Frontal cortex (tissue), 4 donors: ENCODE results near the gene GAR1. TPM values are rescaled to one million over a fixed set of nuclear protein-coding genes. Genes with fewer than 3 reads are reported as not detected.
A peak's percentile ranks its signal among the peaks of the same experiment; 100 is the strongest.
"Not testable (repeated sequence)": the region's sequence is repeated elsewhere in the genome, so short reads cannot be mapped to it uniquely, and the experiment has no call there.

ENCODE experiments used
- DNase-seq, 2 donors: peaks; one replicate each; pipeline ENCODE4 v3.0.0; 2012; ENCODE audit warnings: low spot score in 2 of 2
- FAIRE-seq: peaks from 2 replicates; lab custom pipeline; 2012; peaks lifted over from hg19 to GRCh38; lab: Jason Lieb, UNC
- total RNA-seq: library from RNA; depleted of rRNA; stranded (reverse); fragments of >200 nt; gene quantifications from one replicate; pipeline ENCODE4 v1.2.3, GENCODE V29; 2014
- donor health status: control.
- donor health status: control.
- donor health status: control.

Gene GAR1
- 3.7 TPM for total RNA-seq

DNA sequence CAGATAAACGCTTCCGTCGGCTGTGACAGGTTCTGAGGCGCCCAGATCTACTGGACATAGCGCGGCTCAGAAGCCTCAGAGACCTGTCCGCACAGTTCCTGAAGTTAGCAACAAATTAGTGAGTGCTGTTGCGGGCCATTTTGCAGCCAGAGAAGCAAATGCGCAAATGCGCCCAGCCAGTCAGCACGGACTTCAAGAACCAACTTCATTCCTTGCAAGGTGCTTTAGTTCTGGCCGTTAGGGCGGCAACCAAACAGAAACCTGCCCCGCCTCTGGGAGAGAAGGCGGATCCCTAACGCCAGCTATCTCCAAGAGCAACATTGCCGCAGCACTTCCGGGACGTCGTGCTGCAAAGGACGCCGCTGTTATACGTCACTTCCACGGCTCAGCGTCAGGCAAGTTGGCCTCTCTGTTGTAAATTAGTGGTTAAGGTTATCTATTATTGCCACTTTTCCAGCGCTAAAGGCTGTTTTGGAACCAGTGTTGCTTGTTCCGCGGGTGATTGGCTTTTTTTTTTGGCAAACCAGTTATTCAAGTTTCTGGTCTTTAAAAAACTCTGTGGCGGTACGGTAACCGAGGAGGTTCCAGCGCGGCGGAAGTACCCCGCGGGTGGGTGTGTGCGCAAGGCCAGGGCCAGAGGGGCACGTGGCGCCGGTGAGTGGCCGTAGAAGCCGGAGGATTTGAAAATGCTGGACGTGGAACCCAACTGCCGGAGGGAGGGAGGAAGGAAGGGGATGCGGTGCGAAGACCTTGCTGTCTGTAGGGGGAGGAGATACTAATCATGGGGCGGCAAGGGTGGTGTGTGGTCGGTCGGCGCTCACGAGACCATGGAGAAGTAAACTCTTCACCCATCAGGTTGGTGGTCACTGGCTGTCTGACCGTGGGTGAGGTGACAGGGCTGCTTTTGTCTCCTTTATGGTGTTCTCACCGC is at the start of gene GAR1:
GAR1 (plus strand) TSS at position 612 of the 931 bp plus-strand sequence. CDS start 403 bp downstream, outside the sequence.
- peak; percentile 74 to 86 for DNase-seq
- FAIRE-seq, result no peak

- DNase-seq, FAIRE-seq: not testable (repeated sequence)
Measured at GRCh38 chr4:109782092-109782491, 33.5 kb upstream of the GAR1 start.

GRCh38 chr4:109786846-109787245 is 28.7 kb upstream of the GAR1 start:
- FAIRE-seq (no peak), DNase-seq (no peak)

DNA sequence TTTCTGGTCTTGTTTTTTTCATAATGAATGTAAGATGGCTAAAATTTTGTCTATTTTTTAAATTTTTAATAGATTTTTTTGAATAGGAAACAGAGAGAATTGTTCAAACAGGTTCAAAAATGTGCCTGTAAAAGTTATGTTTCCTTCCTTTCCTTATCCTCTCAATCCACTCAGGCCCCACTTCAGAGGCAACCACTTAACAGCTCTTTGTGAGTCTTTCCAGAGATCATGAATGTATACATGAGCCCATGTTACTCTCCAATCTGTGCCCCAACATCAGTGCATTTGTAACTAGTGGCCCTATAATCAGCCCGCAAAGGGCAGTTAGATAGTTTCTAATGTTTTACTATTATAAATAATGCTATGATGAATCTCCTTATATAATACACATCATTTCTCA is 27.8 kb upstream of the GAR1 start:
- DNase-seq (no peak), FAIRE-seq (no peak)

- DNase-seq (no peak), FAIRE-seq (no peak)
Measured at GRCh38 chr4:109795059-109795458, 20.5 kb upstream of the GAR1 start.

- FAIRE-seq (no peak), DNase-seq (no peak)
Measured at GRCh38 chr4:109798866-109799265, 16.7 kb upstream of the GAR1 start.

DNA sequence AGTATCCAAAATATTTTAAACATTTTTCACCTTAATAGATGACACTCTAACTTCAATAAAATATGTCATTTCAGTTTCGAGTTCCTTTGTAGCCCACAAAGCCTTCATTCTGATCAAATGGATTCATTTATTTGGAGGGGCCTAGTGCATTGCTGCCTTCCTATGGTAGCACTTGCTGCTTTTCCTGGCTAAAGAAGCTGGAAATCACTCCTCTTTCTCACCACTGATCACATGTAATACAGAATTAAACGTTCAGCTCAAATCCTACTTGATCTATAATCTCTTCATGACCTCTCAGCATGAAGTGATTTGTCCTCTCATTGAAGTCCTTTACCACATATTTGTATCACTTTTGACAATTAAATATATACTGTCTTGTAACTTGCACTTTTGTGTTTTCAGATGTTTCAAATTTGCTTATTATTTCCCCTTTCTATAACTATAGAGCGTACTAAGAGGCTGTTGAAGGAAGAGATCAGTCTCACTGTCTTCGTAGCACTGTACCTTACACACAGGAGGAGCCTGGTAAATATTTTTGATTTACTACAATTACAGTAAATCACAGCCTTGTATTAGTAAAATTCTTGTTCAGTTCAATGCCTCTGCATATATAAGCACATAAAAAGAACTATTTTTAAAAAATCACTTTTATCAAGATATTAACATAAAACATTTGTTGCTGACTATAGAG is 14.3 kb upstream of the GAR1 start:
- FAIRE-seq (no peak), DNase-seq (no peak)

GRCh38 chr4:109801895-109802319 is 13.7 kb upstream of the GAR1 start, which contains the start of gene CFI:
Gene CFI (minus strand): TSS chr4:109801999. CDS start chr4:109801971, 28 bp downstream.
- DNase-seq (peak in 1 of 2 donors; percentile 12), FAIRE-seq (no peak)

DNA sequence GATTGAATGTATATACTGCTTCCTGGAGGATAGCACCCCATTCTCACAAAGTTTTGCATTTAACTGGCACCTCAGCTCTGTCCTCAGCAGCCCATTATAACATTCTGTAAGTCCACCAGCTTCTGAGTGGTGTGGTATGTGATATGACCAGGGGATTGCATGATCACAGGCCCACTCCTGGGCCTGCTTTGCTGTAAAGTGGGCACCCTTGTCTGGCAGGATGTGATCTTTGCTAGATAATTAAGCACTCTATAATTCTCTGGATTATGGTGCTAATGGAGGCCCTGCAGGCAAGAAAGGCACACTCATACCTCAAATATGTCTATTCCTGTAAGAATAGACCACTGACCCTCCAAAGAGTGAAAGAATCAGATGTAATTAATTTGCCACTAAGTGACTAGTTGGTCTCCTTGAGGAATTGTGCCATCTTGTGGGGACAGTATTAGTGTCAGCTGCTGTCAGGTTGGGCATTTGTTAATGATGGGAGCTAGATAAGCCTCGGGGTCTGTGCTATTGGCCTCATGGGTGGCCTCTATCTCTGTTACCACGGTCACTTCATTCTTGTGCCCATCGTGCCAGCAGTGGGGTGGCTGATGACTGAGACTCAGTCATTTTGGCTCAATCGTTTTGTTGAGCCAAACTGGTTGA is 11.5 kb upstream of the GAR1 start:
- DNase-seq (peak in 1 of 2 donors; percentile 10), FAIRE-seq (no peak)

GRCh38 chr4:109809655-109810054 is 5.9 kb upstream of the GAR1 start:
- no peak for FAIRE-seq

DNA sequence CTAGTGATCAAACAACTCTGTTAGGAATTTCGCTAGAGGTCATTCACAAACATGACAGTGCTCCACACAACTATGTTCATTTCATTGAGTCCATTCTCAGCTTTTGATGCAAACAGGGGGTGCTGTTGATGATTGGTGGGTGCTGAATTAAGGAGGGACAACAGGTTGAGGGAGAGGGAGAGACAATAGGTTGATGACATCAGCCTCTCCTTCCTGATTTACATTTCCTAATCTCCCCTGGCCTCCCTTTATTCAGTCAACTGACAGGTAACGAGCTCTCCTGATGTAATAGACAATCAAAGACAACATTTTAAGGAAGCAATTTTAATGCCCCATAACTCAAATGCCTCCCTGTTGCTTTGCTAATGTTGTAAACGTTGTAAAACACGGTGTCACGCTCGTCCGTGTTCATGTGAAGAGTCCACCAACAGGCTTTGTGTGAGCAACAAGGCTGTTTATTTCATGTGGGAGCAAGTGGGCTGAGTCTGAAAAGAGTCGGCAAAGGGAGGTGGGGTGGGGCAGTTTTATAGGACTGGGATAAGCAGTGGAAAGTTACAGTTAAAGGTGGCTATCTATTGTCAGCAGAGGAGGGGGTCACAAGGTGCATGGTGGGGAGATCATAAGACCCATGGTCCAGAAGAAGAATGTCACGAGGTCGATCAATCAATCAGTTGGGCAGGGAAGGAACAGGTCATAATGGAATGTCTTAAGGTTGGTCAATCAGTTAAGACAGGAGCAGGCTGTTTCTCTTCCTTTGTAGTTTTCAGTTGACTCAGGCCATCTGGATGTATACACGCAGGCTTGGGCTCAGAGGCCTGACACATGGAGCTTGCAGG is 4.8 kb upstream of the GAR1 start:
- DNase-seq, result no peak
- FAIRE-seq, result no peak

More at GRCh38 chr4:109809655-109810054, 5.9 kb upstream of the GAR1 start:
- DNase-seq, result no peak

- FAIRE-seq (no peak), DNase-seq (no peak)
Measured at GRCh38 chr4:109811707-109812106, 3.9 kb upstream of the GAR1 start.

DNA sequence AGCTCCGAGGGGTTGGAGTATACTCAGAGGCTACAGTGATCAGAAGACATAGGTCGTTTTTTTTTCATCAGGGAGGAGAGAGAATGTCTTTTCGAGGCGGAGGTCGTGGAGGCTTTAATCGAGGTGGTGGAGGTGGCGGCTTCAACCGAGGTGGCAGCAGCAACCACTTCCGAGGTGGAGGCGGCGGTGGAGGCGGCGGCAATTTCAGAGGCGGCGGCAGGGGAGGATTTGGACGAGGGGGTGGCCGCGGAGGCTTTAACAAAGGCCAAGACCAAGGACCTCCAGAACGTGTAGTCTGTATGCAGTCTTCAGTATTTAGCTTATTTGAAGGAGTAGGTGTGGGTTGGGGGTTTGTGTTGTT is 500 bp downstream of the GAR1 start:
- FAIRE-seq, result no peak
- DNase-seq, result no peak

DNA sequence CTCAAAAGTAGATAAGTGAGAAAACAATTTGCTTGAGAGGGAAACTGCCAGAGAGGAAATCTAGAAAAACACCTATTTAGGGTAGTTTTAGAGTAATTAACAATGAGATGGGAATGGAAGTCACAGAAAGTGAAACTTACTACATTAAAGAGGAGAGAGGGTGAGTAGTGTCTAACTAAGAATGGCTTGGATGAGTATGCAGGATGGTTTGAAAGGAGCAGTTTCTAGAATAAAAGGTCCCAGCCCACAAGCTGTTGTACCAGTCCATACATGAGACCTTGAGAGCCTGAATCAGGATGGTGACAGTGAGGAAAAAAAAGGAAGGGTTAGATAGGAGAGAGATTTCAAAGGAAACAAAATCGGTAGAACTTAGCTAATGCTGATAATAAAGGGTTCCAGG is 1.3 kb downstream of the GAR1 start:
- DNase-seq (no peak), FAIRE-seq (no peak)

DNA sequence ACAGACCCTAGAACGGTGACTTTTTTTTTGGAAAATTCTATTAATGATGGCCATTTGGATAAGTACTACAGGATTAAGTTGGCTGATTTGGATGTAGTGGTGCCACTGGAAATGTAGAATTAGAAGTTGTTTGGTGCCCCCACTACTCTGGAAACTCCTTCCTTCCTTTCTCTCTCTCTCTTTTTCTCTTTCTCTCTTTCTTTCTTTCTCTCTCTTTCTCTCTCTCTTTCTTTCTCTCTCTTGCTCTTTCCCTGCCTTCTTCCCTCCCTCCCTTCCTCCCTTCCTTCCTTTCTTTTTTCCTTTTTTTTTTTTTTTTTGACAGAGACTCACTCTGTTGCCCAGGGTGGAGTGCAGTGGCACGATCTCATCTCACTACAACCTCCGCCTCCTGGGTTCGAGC is 2.7 kb downstream of the GAR1 start:
- FAIRE-seq (no peak), DNase-seq (no peak)

GRCh38 chr4:109820563-109820962 is 5.0 kb downstream of the GAR1 start:
- DNase-seq (no peak), FAIRE-seq (no peak)

GRCh38 chr4:109821185-109821584 is 5.6 kb downstream of the GAR1 start:
- no peak for FAIRE-seq
- no peak for DNase-seq

DNA sequence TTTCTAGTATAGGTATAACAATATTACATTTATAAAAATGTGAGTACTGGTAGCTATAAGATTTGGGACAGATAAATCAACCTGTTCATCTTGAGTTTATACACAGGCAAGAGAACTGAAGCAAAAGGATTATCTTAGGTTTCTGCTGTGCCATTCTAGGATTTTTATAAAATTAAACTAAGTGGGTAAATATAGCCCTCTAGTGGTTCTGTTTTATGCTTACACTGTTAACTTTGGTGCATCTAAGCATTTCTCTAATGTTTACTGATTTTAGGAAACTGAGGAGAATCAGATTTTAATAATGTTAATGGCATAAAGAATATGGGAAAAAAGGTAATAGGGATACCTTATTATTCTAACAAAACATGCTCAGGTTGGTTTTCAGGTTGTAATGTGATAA is 11.2 kb downstream of the GAR1 start:
- FAIRE-seq, result peak; percentile 67
- peak in 1 of 2 donors; percentile 12 for DNase-seq

GRCh38 chr4:109827672-109828071 is 12.1 kb downstream of the GAR1 start, which contains the start of gene RRH:
Gene RRH (plus strand): TSS chr4:109827972. CDS start chr4:109828028, 56 bp downstream.
- no peak for FAIRE-seq

More at GRCh38 chr4:109827672-109828071, 12.1 kb downstream of the GAR1 start, which contains the start of gene RRH:
- no peak for DNase-seq
